ENCODE measurements around the gene EVX2. TPM values are rescaled to one million over a fixed set of nuclear protein-coding genes. Genes with fewer than 3 reads are reported as not detected.
A peak's percentile ranks its signal among the peaks of the same experiment; 100 is the strongest.

EVX2 gene
- under 0.01 TPM in 1 of 2 replicates, not detected in the other for total RNA-seq

DNA sequence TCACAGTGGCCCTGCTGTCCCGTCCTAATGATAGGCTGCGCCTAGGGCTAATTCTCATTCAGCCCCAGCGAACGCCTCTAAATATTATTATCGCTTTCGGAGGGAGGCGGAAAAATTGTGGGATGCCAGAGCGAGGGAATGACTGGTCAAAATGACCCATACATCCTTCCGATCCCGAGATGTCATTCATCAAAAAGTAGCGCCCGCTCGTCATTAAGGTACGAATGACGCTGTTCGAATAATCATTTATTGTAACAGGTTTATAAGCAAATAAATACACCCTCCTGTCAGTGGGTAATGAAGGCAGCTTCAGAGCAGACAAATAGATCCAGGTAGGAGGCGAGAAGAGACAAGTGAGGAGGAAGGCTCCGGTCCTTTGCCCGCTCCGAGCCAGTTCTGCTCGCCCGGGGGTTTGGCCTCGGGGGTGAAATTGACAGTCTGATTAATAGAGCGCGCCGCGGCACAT is at the start of gene EVX2:
EVX2 (minus strand) TSS at position 167 of the 466 bp plus-strand sequence. CDS start 186 bp downstream, outside the sequence.
- Histone ChIP-seq H3K4me3 (ENCODE audit: insufficient read depth, low read length) (no peak within 1 kb of the TSS), H3K9me3 (ENCODE audit: low read depth, low read length) (no peaks in the 10 kb centered on the region), H2AFZ (ENCODE audit: low read length) (no peak within 1 kb of the TSS), H3K27me3 (ENCODE audit: insufficient read depth, low read length) (peaks cover 97% of the 10 kb centered on the region), H3K27ac (ENCODE audit: low read depth, low read length) (no peak within 1 kb of the TSS), H3K4me1 (ENCODE audit: insufficient read depth, low read length) (no peaks in the 10 kb centered on the region), H3K79me2 (ENCODE audit: insufficient read depth, low read length) (no peaks in the 10 kb centered on the region), H3K36me3 (ENCODE audit: insufficient read depth, low read length) (no peaks in the 10 kb centered on the region), H4K20me1 (ENCODE audit: insufficient read depth, low read length) (no peaks in the 10 kb centered on the region), H3K4me2 (ENCODE audit: insufficient read depth, low read length) (no peak within 1 kb of the TSS)
- peak; percentile 82 for DNase-seq (ENCODE audit: insufficient read length, low spot score, missing footprints)
- TF ChIP-seq, protein P1, sequence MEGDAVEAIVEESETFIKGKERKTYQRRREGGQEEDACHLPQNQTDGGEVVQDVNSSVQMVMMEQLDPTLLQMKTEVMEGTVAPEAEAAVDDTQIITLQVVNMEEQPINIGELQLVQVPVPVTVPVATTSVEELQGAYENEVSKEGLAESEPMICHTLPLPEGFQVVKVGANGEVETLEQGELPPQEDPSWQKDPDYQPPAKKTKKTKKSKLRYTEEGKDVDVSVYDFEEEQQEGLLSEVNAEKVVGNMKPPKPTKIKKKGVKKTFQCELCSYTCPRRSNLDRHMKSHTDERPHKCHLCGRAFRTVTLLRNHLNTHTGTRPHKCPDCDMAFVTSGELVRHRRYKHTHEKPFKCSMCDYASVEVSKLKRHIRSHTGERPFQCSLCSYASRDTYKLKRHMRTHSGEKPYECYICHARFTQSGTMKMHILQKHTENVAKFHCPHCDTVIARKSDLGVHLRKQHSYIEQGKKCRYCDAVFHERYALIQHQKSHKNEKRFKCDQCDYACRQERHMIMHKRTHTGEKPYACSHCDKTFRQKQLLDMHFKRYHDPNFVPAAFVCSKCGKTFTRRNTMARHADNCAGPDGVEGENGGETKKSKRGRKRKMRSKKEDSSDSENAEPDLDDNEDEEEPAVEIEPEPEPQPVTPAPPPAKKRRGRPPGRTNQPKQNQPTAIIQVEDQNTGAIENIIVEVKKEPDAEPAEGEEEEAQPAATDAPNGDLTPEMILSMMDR (IDR thresholded peaks at IDR 0.05; ENCODE audit: extremely low read depth, low read depth, low read length), result no peak

DNA sequence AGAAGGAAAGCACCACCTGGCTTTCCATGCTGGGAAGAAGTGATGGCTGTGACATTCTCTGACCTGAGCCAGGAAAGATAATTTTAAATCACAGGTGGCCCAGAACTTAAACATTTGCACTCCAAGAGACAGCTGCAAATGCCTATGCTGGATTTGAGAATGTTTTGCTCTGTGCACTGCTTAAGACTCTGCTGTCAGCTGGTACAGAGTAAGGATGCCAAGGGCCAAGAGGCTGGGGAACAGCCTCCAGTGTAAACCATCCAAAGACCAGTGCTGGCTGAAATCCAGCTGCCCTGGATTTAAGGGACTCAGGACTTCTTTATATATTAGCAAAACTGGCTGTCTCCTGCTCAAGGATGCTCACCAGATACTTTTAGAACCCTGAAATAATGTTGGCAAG is 49.6 kb upstream of the EVX2 start:
- Histone ChIP-seq H3K27ac (ENCODE audit: low read depth, low read length) (no peak overlapping the region), H3K4me1 (ENCODE audit: insufficient read depth, low read length) (peaks cover 29% of the 10 kb centered on the region), H3K27me3 (ENCODE audit: insufficient read depth, low read length) (no peaks in the 10 kb centered on the region), H3K79me2 (ENCODE audit: insufficient read depth, low read length) (peaks cover 23% of the 10 kb centered on the region), H3K9me3 (ENCODE audit: low read depth, low read length) (no peaks in the 10 kb centered on the region), H2AFZ (ENCODE audit: low read length) (no peak overlapping the region), H3K4me2 (ENCODE audit: insufficient read depth, low read length) (no peak overlapping the region), H3K4me3 (ENCODE audit: insufficient read depth, low read length) (no peak overlapping the region), H3K36me3 (ENCODE audit: insufficient read depth, low read length) (peaks cover 5% of the 10 kb centered on the region), H4K20me1 (ENCODE audit: insufficient read depth, low read length) (no peaks in the 10 kb centered on the region)
- DNase-seq (ENCODE audit: insufficient read length, low spot score, missing footprints), result peak; percentile 83
- TF ChIP-seq, protein P1 (IDR thresholded peaks at IDR 0.05; ENCODE audit: extremely low read depth, low read depth, low read length), result no peak

DNA sequence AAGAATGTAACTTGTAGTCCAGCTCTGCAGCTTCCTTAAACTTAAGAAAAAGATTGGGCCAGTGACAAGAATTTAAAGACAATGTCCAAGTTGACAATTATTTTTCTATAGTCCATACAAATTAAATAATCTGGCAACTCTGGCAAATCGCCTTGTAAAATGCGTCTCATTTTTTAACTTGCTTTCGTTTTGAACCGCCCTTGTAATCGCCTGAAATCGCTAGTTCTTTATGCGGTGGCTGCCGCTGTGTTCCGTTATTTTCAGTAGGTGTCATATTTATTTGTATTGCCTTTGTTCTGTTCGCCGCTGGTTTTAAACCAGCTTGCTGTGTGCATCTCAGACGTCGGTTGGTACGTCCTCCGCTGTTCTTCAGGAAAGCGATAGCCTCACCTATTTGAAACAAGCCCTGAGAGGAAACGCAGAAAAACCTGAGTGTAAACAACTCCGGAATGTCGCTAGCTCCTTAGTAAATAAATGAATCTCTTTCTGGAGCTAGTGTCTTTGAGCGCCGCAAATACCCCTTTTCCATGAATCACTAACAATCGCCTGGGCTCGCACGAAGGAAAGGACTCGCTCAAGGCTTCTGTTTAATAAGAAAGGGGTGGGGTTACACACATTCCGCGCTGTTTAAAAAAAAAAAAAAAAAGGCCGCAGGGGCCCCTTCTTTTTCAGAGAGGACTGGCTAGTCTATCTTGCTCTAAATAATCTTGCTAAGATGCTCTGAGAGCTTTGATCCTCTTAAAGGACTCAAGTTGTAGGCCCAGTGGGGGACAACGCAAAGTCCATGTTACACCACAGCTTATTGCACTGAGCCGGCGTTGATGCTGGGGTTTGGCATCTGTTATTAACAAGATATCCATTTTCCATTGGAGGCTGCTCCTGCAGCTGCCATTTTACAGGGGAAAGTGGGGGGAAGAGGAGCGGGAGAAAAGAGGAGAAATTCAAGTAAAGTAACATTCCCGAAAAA is 48.7 kb upstream of the EVX2 start:
- Histone ChIP-seq H3K79me2 (ENCODE audit: insufficient read depth, low read length) (peaks cover 14% of the 10 kb centered on the region), H3K9me3 (ENCODE audit: low read depth, low read length) (no peaks in the 10 kb centered on the region), H3K4me1 (ENCODE audit: insufficient read depth, low read length) (peaks cover 35% of the 10 kb centered on the region), H3K27ac (ENCODE audit: low read depth, low read length) (no peak overlapping the region), H3K27me3 (ENCODE audit: insufficient read depth, low read length) (no peaks in the 10 kb centered on the region), H3K4me3 (ENCODE audit: insufficient read depth, low read length) (no peak overlapping the region), H4K20me1 (ENCODE audit: insufficient read depth, low read length) (no peaks in the 10 kb centered on the region), H2AFZ (ENCODE audit: low read length) (no peak overlapping the region), H3K4me2 (ENCODE audit: insufficient read depth, low read length) (no peak overlapping the region), H3K36me3 (ENCODE audit: insufficient read depth, low read length) (peaks cover 5% of the 10 kb centered on the region)
- no peak for DNase-seq (ENCODE audit: insufficient read length, low spot score, missing footprints)
- TF ChIP-seq, protein P1 (IDR thresholded peaks at IDR 0.05; ENCODE audit: extremely low read depth, low read depth, low read length), result no peak

DNA sequence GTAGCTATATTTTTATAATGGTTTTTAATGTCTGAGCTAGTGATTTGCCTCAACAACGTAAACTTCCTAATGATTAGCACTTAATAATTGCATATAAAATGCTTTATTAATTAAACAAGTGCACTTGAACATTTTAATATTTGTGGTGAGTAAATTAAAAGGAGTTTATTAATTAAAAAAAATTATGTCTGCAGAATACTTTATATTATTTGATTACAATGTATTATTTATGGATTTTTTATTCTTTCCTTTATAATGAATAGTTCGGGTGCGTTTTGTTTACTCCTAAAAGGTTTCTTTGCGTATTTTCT is 48.0 kb upstream of the EVX2 start:
- Histone ChIP-seq H4K20me1 (ENCODE audit: insufficient read depth, low read length) (no peaks in the 10 kb centered on the region), H3K4me3 (ENCODE audit: insufficient read depth, low read length) (no peak overlapping the region)

More for the DNA sequence above, 48.0 kb upstream of the EVX2 start:
- H3K79me2 ChIP-seq (ENCODE audit: insufficient read depth, low read length), result peaks cover 8% of the 10 kb centered on the region
- H3K4me1 ChIP-seq (ENCODE audit: insufficient read depth, low read length), result peaks cover 30% of the 10 kb centered on the region
- TF ChIP-seq, protein P1 (IDR thresholded peaks at IDR 0.05; ENCODE audit: extremely low read depth, low read depth, low read length), result no peak
- peak overlapping the region; percentile 94 for H3K4me2 ChIP-seq (ENCODE audit: insufficient read depth, low read length)
- no peak overlapping the region for H2AFZ ChIP-seq (ENCODE audit: low read length)
- no peak for DNase-seq (ENCODE audit: insufficient read length, low spot score, missing footprints)
- H3K9me3 ChIP-seq (ENCODE audit: low read depth, low read length), result no peaks in the 10 kb centered on the region
- H3K27ac ChIP-seq (ENCODE audit: low read depth, low read length), result no peak overlapping the region
- H3K36me3 ChIP-seq (ENCODE audit: insufficient read depth, low read length), result peaks cover 5% of the 10 kb centered on the region
- H3K27me3 ChIP-seq (ENCODE audit: insufficient read depth, low read length), result no peaks in the 10 kb centered on the region

Data from osteoblast (primary cell).